GM12873 (cell line): Measurements from ENCODE around the gene RYK.

Experiments
- TF ChIP-seq, protein P1 (sequence below): IDR thresholded peaks from 2 replicates; pipeline ENCODE4 v1.5.1; 2012; ENCODE audit warnings: low read depth, mild to moderate bottlenecking, moderate library complexity, low read length, control low read depth; ENCODE audit not compliant: insufficient read depth; ENCODE audit errors: missing control alignments

Gene RYK

DNA sequence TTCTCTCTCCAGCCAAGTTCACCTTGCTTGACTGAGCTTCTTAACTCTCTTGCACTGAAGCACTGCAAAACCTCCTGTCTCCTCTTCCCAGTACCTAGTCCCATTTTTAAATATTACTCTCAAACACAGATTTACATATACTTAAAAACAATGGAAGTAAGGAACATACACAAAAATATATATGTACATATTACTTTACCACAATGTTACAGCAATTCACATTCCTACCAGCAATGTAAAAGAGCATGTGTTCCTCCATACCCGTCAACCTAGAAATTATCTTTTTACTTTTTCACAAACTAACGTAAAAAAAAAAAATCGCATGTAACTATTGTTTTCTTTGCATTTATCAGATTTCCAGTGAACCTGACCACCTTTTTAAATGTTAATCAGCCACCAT lies 60.4 kb downstream of the RYK start:
- TF ChIP-seq, protein P1, sequence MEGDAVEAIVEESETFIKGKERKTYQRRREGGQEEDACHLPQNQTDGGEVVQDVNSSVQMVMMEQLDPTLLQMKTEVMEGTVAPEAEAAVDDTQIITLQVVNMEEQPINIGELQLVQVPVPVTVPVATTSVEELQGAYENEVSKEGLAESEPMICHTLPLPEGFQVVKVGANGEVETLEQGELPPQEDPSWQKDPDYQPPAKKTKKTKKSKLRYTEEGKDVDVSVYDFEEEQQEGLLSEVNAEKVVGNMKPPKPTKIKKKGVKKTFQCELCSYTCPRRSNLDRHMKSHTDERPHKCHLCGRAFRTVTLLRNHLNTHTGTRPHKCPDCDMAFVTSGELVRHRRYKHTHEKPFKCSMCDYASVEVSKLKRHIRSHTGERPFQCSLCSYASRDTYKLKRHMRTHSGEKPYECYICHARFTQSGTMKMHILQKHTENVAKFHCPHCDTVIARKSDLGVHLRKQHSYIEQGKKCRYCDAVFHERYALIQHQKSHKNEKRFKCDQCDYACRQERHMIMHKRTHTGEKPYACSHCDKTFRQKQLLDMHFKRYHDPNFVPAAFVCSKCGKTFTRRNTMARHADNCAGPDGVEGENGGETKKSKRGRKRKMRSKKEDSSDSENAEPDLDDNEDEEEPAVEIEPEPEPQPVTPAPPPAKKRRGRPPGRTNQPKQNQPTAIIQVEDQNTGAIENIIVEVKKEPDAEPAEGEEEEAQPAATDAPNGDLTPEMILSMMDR: no peak

DNA sequence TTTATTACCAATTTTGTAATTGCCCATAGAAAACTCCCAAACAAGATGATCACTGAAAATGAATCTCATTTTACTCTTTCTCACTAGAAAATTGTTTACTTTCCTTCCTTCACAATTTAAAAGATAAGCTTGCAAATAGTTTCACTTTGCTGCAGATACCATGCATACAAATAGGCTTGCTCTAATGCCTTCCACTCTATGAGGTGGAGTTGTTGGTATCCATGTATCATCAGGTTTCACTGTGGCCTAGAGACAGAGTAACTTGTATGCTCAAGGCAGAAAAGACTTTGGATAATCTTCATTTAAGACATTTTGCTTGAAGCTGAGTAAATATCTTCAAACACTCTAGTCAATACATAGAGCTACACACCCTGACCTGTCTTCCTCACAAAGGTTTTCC lies 60.8 kb downstream of the RYK start:
- TF ChIP-seq, protein P1: no peak

DNA sequence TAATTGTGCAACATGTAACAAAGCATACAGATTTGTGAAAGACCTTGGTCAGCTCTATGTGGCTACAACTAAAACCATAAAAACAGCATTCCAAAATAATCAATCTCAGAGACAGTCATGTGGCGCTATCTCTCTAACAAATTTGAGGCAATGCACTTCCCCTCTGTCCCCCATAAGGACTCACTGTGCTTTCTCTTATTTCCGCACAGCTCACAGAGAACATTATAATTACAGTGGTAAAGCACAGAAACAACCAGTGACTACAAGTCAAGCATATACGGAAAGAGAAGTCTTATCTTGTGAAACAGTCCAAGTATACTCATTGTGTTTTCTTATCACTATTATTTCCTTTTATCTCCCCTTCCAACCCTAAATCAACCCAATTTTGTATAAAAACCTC lies 64.3 kb downstream of the RYK start:
- TF ChIP-seq, protein P1: no peak

DNA sequence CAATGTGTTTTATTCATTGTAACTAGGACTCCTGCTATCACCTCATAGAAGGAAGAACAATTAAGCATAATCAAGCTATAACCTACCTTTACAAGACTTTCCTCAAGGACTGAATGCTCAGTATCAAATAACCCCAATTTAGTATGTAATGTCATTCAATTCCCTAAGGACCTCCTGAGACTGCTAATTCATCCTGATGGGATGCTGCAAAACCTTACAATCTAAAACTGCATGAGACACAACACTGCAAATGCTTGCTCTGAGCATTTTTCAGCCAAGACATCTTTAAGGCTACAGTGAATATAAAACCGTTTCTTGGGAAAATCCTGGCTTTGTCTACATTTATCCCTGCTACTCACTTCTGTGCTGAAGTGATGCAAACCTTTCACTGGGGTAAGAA lies 69.9 kb downstream of the RYK start:
- TF ChIP-seq, protein P1: no peak

DNA sequence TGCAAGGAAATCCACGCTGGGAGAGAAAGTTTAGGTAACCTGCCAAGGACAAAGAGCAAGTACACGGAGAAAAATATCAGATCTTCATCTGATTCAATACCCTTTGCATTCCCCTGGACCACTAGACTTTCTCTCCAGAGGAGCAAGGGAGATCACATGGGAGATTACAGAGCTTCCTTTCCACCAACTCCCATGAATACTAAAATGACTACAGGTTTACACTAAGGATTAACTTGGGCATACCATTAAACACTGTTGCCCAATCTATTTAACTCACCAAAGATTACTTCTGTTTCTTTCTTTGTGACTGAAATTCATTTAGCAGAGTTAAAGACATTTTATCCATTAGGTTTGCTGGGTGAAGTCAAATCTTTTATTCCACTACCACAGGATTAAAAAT lies 71.2 kb downstream of the RYK start:
- TF ChIP-seq, protein P1: no peak

DNA sequence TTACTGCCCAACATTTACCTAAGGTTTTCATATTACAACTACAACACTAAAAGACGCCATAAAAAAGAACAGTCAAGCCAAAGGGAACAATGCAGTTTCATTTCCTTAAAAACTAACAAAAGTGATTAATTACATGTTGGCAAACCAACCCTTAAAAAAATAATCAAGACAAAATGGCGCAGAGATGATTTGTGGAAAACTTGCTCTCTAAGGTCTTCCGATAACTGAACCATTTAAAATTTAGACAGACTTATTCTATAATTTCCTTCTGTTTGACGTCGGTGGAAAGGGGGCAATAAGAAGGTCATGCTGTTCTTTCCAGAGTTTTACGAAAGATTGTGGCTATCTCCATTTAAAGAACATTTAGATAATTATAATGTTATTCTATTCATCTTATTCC lies 87.6 kb downstream of the RYK start:
- TF ChIP-seq, protein P1: no peak

DNA sequence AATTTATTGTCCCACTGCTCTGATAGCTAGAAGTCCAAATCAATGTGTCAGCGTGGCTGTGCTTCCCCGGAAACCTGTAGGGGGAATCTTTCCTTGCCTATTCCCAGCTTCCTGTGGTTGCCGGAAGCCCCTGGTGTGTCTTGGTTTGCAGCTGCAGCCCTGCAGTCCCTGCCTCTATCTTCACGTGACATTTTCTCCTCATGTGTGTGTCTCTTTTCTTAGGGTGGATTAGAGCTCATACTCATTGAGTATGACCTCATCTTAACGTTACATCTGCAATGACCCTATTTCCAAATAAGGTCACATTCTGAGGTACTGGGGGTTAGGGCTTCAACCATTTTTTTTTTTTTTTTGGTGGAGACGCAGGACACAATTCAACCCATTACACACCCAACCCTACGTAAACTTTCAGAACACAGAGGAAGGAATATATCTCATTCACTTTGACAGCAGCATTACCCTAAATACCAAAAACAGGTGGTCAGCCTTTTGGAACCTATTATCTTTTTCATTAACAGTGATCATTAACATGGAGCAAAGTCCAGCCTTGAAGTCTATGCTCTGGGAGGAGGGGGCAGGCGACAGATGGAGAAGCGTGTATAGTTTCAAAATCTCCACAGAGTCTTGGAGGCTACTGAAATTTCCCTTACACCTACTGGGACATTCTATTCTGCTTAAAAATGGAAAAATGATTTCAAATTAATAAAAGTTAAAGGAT lies 88.6 kb downstream of the RYK start:
- TF ChIP-seq, protein P1: no peak
